ENCODE data around the gene CFAP45. TPM values are rescaled to one million over a fixed set of nuclear protein-coding genes. Genes with fewer than 3 reads are reported as not detected.

Gene CFAP45
- total RNA-seq, 2 donors from 2014 or later = 0.49 to 0.55 TPM

DNA sequence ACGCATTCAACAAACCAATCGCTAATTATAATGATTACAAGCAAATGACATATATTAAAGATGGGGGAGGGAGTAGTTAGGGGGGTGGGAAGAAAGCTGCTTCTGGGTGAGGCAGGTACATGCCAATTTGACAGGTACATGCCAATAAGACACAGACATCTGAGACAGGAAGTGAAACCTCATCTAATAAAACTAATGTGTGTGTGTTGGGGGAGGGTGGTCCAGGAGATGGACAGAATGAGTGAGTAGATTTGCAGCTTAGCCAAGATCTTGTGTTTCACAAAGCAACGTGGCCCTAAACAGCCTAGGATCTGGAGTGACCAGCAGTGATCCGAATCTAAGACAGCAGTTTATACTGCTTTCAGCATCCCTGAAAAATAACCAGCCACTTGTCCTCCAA lies 10.8 kb downstream of the CFAP45 start:
- no peaks in the 10 kb centered on the region for H3K9me3 Mint-ChIP-seq
- H3K4me1 Mint-ChIP-seq = peaks cover 21% of the 10 kb centered on the region
- Histone ChIP-seq H3K36me3 (ENCODE audit: control insufficient read depth, insufficient read depth, low read length) (no peaks in the 10 kb centered on the region), H3K9me3 (ENCODE audit: control insufficient read depth, low read length) (no peaks in the 10 kb centered on the region), H3K4me3 (ENCODE audit: low read length) (no peak overlapping the region), H3K4me1 (ENCODE audit: control insufficient read depth, insufficient read depth, low read length) (peaks cover 5% of the 10 kb centered on the region), H3K27ac (ENCODE audit: low read depth, low read length) (no peak overlapping the region), H3K27me3 (ENCODE audit: control insufficient read depth, insufficient read depth, low read length, poor library complexity, severe bottlenecking) (peaks cover 6% of the 10 kb centered on the region), H3K9ac (ENCODE audit: extremely low read depth, low read length, poor library complexity, severe bottlenecking) (no peak overlapping the region)
- DNase-seq = no peak
- 92 to 94% methylated on average over 2 of the region's 4 CpGs for WGBS, 2 experiments (ENCODE audit: insufficient coverage in 1 of 2, insufficient read length in 1 of 2)
- H3K36me3 Mint-ChIP-seq (ENCODE audit: low read depth) = no peaks in the 10 kb centered on the region
- TF ChIP-seq, protein P1, sequence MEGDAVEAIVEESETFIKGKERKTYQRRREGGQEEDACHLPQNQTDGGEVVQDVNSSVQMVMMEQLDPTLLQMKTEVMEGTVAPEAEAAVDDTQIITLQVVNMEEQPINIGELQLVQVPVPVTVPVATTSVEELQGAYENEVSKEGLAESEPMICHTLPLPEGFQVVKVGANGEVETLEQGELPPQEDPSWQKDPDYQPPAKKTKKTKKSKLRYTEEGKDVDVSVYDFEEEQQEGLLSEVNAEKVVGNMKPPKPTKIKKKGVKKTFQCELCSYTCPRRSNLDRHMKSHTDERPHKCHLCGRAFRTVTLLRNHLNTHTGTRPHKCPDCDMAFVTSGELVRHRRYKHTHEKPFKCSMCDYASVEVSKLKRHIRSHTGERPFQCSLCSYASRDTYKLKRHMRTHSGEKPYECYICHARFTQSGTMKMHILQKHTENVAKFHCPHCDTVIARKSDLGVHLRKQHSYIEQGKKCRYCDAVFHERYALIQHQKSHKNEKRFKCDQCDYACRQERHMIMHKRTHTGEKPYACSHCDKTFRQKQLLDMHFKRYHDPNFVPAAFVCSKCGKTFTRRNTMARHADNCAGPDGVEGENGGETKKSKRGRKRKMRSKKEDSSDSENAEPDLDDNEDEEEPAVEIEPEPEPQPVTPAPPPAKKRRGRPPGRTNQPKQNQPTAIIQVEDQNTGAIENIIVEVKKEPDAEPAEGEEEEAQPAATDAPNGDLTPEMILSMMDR (conservative IDR thresholded peaks at IDR 0.05) = no peak
- H3K27ac Mint-ChIP-seq = no peak overlapping the region
- H3K27me3 Mint-ChIP-seq (ENCODE audit: insufficient read depth) = peaks cover 3% of the 10 kb centered on the region
- H3K4me3 Mint-ChIP-seq = no peak overlapping the region

DNA sequence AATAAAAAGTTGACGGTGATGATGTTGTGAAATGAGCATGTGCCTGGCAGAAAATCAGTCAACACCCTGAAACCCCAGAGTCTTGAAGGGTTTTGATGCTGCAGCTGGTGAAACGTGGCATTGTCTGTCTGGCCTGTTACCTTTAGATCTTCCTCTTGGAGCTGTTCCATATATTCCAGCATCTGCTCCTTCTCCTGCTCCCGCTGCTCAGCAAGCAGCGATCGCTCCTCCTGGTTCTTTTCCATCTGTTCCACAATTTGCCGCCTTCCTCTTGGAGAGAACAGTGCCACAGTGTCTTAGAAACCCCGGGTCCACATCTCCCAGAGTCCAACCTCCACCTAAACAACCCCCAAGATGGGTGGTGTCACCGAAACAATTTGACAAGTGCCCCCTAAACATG lies 15.7 kb downstream of the CFAP45 start:
- no peaks in the 10 kb centered on the region for H3K4me1 ChIP-seq (ENCODE audit: control insufficient read depth, insufficient read depth, low read length)
- no peak overlapping the region for H3K4me3 ChIP-seq (ENCODE audit: low read length)
- DNase-seq = no peak
- Mint-ChIP-seq H3K36me3 (ENCODE audit: low read depth) (no peaks in the 10 kb centered on the region), H3K4me3 (no peak overlapping the region), H3K4me1 (no peaks in the 10 kb centered on the region), H3K9me3 (no peaks in the 10 kb centered on the region), H3K27ac (no peak overlapping the region), H3K27me3 (ENCODE audit: insufficient read depth) (no peaks in the 10 kb centered on the region)
- no peak overlapping the region for H3K9ac ChIP-seq (ENCODE audit: extremely low read depth, low read length, poor library complexity, severe bottlenecking)
- H3K36me3 ChIP-seq (ENCODE audit: control insufficient read depth, insufficient read depth, low read length) = no peaks in the 10 kb centered on the region
- H3K27ac ChIP-seq (ENCODE audit: low read depth, low read length) = no peak overlapping the region
- H3K27me3 ChIP-seq (ENCODE audit: control insufficient read depth, insufficient read depth, low read length, poor library complexity, severe bottlenecking) = peaks cover 4% of the 10 kb centered on the region
- 83 to 88% methylated on average over 8 of the region's 8 CpGs for WGBS, 2 experiments (ENCODE audit: insufficient coverage in 1 of 2, insufficient read length in 1 of 2)
- TF ChIP-seq, protein P1 (conservative IDR thresholded peaks at IDR 0.05) = no peak
- no peaks in the 10 kb centered on the region for H3K9me3 ChIP-seq (ENCODE audit: control insufficient read depth, low read length)

DNA sequence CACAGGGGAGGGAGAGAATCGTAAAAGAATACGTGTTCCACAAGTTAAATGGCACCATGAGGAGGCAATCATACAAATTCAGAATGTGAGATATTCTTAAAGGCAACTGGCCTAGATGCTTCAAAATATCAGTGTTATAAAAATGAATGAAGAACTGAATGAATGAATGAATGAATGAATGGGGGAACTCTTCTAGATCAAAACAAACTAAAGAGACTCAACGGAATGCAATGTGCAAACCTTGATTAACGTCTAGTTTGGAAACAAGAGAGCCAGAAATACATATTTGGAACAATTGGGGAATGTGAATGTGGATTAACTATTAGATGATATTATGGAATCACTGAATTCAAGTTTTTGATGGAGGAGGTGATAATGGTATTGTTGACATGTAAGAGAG lies 16.8 kb downstream of the CFAP45 start:
- Mint-ChIP-seq H3K9me3 (no peaks in the 10 kb centered on the region), H3K4me3 (no peak overlapping the region), H3K27ac (no peak overlapping the region), H3K27me3 (ENCODE audit: insufficient read depth) (no peaks in the 10 kb centered on the region), H3K4me1 (no peaks in the 10 kb centered on the region), H3K36me3 (ENCODE audit: low read depth) (no peaks in the 10 kb centered on the region)
- no peaks in the 10 kb centered on the region for H3K9me3 ChIP-seq (ENCODE audit: control insufficient read depth, low read length)
- H3K9ac ChIP-seq (ENCODE audit: extremely low read depth, low read length, poor library complexity, severe bottlenecking) = no peak overlapping the region
- TF ChIP-seq, protein P1 (conservative IDR thresholded peaks at IDR 0.05) = no peak
- peaks cover 4% of the 10 kb centered on the region for H3K27me3 ChIP-seq (ENCODE audit: control insufficient read depth, insufficient read depth, low read length, poor library complexity, severe bottlenecking)
- no peak overlapping the region for H3K27ac ChIP-seq (ENCODE audit: low read depth, low read length)
- no peaks in the 10 kb centered on the region for H3K4me1 ChIP-seq (ENCODE audit: control insufficient read depth, insufficient read depth, low read length)
- WGBS, 2 experiments (ENCODE audit: insufficient coverage in 1 of 2, insufficient read length in 1 of 2) = 90 to 98% methylated on average over 4 of the region's 4 CpGs
- DNase-seq = no peak
- H3K36me3 ChIP-seq (ENCODE audit: control insufficient read depth, insufficient read depth, low read length) = no peaks in the 10 kb centered on the region
- H3K4me3 ChIP-seq (ENCODE audit: low read length) = no peak overlapping the region

Data from endodermal cell (in vitro differentiated cells).